ENCODE data around the gene PRKCB.

DNA sequence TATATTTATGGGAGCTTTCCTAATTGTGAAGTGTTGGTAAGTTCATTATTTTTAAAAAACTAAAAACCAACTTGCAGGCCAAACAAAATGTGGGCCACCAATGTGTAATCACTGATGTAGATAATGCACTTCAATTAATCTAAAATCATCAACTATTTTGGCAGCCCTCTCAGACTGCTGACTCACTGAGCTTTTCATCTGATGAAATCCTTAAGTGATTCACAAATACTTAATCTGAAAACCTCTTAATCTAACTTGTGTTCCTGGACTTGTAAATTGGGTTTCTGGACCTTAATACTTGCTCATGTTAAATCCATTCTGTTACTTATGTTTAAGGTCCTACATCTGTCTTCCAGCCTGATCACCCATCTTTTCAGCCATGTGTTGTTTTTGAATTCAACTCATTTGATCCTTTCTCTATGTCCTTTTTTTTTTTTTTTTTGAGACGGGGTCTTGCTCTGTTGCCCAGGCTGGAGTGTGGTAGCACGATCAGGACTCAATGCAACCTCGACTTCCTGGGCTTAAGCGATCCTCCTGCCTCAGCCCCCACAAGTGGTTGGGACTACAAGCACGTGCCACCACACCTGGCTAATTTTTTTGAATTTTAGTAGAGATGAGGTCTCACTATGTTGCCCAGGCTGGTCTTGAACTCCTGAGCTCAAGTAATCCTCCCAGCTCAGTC is 39.0 kb downstream of the PRKCB start:
- TF ChIP-seq, protein P1, sequence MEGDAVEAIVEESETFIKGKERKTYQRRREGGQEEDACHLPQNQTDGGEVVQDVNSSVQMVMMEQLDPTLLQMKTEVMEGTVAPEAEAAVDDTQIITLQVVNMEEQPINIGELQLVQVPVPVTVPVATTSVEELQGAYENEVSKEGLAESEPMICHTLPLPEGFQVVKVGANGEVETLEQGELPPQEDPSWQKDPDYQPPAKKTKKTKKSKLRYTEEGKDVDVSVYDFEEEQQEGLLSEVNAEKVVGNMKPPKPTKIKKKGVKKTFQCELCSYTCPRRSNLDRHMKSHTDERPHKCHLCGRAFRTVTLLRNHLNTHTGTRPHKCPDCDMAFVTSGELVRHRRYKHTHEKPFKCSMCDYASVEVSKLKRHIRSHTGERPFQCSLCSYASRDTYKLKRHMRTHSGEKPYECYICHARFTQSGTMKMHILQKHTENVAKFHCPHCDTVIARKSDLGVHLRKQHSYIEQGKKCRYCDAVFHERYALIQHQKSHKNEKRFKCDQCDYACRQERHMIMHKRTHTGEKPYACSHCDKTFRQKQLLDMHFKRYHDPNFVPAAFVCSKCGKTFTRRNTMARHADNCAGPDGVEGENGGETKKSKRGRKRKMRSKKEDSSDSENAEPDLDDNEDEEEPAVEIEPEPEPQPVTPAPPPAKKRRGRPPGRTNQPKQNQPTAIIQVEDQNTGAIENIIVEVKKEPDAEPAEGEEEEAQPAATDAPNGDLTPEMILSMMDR (IDR thresholded peaks at IDR 0.05; ENCODE audit: insufficient read depth, low read length, poor library complexity, severe bottlenecking): no peak
- no peak for TF ChIP-seq EZH2phosphoT487 (conservative IDR thresholded peaks at IDR 0.05; ENCODE audit: low read length)

Data from SU-DHL-6 (cell line).